Dermis microvascular lymphatic vessel endothelial cell (primary cell): Measurements from ENCODE around the gene NEIL3. TPM values are rescaled to one million over a fixed set of nuclear protein-coding genes. Genes with fewer than 3 reads are reported as not detected.

Experiments
- DNase-seq, 2 donors: peaks; one replicate each; pipeline versions ENCODE4 v3.0.0 to v3.0.0-alpha.2; 2010; ENCODE audit warnings: low read depth in 2 of 2
- total RNA-seq: library from RNA; depleted of rRNA; stranded (reverse); fragments of >200 nt; gene quantifications from 2 replicates; pipeline ENCODE4 v1.2.1, GENCODE V29; 2014

The NEIL3 gene, protein sequence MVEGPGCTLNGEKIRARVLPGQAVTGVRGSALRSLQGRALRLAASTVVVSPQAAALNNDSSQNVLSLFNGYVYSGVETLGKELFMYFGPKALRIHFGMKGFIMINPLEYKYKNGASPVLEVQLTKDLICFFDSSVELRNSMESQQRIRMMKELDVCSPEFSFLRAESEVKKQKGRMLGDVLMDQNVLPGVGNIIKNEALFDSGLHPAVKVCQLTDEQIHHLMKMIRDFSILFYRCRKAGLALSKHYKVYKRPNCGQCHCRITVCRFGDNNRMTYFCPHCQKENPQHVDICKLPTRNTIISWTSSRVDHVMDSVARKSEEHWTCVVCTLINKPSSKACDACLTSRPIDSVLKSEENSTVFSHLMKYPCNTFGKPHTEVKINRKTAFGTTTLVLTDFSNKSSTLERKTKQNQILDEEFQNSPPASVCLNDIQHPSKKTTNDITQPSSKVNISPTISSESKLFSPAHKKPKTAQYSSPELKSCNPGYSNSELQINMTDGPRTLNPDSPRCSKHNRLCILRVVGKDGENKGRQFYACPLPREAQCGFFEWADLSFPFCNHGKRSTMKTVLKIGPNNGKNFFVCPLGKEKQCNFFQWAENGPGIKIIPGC
- 2.3 and 3.9 TPM in 2 replicates for total RNA-seq

DNA sequence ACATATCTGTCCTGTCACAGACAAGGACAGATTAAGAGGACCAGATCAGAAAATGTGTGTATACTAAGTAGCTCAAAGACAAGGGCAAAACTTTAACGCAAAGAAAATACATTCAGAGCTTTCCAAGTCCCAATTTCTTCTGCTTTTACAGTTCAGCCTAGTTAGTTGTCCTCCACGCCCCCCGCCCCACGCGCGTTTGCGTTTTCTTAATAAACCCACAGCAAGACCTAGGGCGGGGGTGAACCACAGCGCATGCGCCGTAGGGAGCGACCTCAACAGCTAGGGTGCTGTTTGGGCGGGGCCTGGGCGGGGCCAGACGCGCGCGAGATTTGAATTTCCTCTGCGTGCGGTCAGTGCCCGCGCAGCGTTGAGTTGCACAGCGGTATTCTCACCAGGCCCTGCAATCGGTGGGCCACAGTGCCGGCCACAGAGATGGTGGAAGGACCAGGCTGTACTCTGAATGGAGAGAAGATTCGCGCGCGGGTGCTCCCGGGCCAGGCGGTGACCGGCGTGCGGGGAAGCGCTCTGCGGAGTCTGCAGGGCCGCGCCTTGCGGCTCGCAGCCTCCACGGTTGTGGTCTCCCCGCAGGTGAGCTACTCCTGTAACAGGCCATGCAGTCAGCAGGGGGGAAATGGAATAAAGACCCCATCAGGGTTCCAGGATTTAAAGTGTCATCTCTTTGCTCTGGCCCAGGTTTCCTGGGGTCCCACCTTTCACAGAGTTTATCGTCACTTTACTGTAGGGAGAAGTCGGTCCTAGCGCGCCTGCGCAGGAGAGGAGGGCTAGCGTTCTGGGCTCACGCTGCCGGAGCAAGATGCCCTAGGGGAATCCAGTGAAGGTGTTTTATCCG is at the start of gene NEIL3:
Gene NEIL3, plus strand, starts transcription at position 353 of the 850 bp plus-strand sequence. Its CDS starts 80 bp downstream, at position 433.
- peak; percentile 73 to 89 for DNase-seq

DNA sequence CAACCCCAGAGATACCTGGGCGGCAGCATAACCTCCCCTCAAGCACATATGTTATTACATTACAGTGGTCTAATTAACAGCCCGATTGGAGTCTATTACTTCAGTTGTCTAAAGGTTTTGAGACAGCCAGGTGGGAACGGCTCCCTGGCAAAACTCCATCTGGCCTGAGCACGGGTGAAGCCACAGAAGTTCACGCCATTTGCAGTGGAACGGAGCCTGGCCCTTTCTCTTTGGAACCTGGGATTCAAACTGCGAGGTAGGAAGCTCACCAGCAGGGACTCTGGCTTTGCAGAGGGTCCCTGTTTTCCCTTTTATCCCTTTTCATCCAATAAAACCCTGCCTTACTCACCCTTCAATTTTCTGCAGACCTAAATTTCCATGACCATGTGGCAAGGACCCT is 45.9 kb upstream of the NEIL3 start:
- DNase-seq, result no peak

DNA sequence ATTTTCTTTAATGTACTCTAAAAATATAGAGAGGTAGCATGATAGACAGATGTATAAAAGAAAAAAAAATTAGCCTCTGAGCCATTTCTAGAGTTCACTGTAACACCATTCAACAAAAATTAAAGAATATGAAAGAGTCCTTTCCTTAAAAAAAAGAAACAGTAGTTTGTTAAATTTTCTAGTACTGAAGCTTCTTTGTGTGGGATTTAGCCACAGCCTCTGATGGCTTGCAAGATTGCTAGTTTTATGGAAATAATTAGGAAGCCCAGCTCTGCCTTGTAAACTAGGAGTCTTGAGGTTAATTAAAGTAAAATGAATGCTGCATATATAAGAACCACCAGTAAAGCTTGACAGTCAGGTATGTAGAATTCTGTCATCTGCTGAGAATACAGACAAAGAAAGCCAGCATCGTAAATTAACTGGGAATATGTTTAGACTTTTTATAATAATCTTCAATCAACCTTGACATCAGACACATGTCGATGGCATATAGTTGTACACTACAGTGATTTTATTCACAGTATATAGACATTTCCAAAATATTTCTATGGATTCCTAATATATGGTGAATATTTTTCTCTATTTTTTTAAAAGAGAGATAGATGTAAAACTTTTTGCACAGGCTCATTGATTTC is 44.8 kb upstream of the NEIL3 start:
- DNase-seq, result no peak

DNA sequence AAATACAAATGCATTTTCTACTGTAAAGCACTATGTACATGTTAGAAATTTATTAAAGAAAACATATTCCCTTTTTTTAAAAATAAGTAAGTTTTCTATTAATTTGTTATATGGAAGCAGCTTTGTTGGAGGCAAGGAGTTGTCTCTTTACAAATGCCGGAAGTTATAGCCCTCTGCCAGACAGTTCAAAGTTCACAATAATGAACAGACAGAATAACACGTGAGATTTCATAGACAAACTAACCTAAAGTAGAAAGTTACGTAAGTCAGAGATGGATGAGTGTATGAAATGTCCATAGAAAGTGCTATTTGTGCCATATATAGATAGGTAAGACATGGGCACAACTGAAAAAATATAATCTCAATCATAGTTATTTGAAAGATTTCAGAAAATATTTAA is 43.9 kb upstream of the NEIL3 start:
- DNase-seq, result no peak

DNA sequence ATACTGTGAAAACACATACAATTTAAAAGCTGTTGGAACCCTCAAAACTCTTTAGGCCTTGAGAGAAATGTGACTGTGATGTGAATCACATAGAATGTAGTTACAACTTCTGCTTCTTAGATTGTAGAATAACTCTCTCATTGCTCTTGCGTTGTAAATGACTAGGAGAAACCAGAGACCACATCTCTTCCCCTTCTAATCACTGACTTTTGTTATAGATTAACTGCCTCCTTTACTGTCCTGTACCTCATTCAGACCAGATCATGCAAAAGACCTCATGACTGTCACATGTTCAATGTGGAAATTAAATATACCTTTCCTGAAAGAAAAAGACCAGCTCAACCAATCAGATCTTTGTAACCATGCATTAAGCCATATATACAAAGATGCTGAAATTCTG is 43.2 kb upstream of the NEIL3 start:
- no peak for DNase-seq

DNA sequence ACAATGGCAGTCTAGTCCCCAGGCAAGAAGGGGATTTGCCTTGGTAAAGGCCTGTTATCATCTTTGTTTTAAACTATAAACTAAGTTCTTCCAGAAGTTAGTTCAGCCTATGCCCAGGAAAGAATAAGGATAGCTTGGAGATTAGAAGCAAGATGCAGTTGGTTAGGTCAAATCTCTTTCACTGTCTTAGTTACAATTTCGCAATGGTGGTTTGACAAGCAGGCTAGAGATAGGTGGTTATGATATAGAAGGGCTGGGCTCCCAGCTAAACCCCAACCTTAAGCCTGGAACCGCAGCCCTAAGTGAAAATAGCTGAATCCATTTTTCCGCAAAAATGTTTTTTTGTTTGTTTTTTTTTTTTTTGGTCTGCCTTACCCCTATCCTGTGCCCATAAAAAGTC is 41.8 kb upstream of the NEIL3 start:
- DNase-seq, result no peak

DNA sequence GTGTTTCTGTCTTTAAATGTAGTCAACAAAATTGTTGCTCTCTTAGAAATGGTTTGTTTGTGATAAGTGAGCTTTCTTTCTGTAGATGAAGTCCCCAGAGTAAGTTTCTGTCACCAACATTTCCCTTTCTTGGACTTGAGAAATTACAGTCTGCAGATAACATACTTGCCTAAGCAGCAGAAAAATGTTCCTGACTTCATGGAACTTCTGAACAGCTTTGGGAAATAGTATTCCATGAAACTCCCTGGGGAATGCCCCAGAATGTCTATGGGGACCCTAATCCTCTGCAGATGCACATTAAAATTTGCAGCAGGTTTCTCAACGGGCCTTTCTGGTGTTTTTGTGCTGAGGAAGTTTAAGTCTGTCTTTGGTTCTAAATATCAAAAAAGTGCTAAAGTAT is 38.6 kb upstream of the NEIL3 start:
- DNase-seq, result no peak

DNA sequence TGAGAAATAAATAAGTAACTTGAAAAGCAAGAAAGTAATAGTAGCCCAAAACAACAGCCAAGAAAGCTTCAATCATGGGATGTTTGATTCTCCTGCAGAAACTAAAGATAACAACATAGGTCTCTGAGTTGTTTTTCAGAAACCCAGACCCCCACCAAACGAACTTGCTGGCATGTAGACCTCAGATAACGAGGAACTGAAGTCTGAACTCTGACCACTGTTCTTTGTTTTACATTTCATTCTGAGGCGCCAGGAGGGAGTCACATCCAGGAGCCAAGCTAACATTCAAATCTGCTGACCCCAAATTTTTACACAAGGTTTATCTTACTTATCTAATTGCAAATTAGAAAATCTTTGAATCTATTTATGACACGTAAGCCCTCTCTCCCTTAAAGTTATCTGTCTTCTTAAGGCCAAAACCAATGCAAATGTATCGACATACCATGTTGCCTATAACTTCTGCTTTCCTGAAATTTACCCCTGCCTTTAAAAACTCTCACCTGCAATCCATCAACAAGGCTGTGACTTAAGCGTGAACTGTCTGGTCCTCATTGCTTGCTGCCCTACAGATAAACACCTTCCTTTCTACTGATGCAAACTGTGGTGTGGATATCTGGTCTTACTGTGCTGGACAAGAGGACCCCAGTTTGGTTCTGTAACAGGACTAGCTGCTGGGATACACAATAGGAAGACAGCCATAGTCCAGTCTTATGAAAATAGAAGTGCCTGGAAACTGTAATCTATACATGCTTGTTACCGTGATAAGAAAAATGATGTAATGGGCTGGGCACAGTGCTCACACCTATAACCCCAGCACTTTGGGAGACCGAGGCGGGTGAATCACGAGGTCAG is 37.5 kb upstream of the NEIL3 start:
- no peak for DNase-seq

DNA sequence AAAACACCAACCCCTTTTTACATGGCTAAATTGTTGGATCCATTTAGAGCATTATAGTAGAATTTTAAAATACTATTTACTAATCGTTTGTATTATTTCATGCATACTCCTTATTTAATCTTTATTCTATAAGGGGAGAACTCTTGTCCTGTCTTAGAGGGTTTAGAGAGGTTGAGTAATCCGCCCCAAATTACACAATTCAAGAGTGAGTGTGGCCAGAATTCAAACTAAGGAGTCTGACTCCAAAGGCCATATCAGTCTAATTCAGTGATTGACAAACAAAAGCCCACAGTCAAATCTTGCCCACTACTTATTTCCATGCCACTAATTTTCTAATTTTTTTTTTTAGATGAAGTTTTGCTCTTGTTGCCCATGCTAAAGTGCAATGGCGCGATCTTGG is 33.7 kb upstream of the NEIL3 start:
- DNase-seq, result no peak

DNA sequence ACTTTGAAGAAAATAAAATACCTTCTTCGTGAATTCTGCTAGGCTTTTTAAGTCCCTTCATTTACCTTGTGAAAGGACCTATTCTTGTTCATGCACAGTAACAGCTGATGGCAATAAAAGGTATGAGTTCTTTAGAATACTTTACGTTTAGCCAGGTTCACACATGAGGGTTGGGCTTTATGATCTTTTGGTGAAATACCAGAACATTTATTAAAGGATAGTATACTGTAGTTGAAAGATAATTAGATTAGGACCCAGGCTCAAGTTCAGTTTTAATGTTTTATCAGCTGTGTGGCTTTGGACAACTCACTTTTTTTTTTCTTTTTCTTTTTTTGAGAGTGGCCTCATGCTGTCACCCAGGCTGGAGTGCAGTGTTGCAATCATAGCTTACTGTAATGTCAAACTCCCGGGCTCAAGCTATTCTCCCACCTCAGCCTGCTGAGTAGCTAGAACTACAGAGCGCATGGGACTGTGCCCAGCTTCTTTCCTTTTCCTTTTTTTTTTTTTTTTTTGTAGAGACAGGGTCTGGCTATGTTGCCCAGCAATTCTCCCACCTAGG is 28.2 kb upstream of the NEIL3 start:
- no peak for DNase-seq

DNA sequence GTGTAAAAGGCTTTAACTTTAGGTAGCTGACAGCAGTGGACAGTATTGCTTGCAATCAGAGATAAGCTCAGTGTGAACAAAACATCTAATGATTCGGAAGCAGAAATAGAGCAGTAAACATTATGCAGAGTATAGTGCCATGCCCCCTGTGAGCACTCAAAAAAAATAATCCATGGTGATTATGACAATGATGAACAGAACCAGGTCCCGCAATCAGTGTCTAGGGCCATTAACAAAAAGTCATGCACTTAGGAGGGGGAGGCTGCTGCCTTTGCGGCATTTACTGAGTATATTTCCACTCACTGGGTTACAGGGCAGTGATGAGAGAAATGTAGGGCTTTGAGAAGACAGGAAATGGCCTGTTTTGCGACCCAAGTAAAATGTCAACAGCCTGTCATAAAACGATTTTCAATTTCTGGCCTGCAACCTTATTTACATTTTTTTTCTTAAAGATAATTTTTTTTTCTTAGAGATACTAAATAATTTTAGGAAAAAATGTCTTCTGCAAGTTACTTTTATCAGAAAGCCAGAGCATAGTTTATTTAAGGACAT is 27.3 kb upstream of the NEIL3 start:
- DNase-seq, result peak in 1 of 2 donors; percentile 10

DNA sequence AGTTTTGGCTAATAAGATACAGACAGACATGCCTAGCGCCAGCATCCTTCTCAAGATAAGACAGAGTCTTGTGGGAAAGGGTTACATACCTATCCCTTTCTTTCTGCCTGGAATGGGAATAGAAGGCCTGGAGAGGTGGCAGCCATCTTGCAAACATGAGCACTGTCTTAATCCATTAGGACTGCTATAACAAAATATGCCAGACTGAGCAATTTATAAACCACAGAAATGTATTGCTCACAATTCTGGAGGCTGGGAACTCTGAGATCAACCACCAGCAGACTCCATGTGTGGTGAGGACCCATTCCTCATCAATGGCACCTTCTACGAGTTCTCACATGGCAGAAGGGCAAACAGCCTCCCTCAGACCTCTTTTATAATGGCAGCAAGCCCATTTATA is 26.5 kb upstream of the NEIL3 start:
- no peak for DNase-seq

DNA sequence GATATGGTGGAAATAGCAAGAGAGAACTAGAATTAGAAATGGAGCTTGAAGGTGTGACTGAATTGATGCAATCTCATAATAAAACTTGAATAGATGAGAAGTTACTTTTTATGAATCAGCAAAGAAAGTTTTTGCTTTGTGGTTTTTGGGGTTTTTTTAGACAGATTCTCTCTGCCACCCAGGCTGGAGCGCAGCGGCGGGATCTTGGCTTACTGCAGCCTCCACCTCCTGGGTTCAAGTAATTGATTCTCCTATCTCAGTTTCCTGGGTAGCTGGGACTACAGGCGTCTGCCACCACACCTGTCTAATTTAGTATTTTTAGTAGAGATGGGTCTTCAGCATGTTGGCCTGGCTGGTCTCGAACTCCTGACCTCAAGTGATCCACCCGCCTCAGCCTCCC is 23.7 kb upstream of the NEIL3 start:
- no peak for DNase-seq

DNA sequence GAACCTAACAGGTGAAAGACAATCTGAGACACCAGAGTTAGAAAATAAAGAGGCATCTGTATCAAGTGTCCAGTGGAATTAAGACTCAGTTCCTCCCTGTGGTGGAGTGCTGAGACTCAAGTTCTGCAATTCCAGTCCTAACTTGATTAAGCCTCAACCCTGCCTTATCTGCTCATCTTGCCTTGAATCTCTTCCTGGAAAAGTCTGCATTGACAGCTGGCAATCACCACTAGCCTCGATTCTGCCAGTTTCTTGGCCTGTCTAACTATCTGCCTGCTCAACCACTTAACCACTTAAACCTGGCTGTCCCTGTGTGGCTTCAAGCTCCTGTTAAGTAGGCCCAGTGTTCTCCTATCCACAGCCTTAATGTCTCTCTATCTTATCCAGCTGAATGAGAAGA is 22.4 kb upstream of the NEIL3 start:
- DNase-seq, result no peak

DNA sequence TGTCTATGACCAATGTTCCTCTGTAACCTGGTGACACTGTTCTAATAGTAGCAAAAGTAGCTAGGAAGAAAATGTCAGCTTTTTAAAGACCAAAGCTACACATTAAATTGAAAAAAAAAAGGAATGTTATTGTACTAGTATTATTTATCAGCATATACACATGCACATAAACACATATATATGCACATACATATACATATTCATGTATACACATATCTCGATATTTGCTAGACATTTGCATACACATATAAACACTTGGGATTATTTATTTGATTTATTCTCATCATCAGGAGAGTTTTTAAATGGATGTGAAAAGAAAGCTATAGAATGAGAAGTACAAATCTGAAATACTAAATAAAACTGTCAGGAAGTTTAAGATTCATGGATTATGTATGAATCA is 21.3 kb upstream of the NEIL3 start:
- no peak for DNase-seq

DNA sequence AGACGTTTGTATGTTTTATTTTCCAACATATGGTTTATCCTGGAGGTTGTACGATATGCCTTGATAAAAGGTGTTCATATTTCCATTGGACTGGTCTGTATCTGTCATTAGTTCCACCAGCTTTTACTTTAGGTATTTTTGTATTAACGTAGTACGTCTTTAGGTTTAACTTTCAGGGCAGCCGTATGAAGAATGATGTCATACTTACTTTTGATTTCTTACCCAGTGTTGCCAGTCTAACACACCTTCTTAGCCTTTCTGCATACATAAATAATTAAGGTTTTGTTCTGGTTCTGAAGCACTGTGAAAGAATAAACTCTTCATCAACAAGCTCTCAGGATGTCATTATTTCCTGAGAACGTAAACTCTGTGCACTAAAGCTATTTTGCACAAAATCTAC is 18.9 kb upstream of the NEIL3 start:
- DNase-seq, result no peak

DNA sequence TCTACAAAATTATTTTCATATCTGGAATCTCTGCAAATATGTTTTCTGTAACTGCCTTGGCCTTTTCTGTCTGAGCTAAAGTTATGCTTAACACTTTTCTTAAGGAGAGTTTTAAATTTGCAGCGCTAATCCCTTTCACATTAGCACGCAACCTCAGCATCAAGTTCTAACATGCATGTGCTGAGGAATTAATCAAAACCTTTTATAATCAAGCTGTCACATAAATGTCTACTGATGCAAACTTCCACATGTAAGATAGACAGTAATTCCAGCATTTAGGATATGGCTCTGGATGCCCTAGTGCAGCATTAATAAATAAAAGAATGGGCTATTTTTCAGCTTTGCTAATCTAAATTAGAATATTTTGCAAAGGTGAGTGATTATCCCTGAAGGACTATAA is 17.5 kb upstream of the NEIL3 start:
- no peak for DNase-seq

DNA sequence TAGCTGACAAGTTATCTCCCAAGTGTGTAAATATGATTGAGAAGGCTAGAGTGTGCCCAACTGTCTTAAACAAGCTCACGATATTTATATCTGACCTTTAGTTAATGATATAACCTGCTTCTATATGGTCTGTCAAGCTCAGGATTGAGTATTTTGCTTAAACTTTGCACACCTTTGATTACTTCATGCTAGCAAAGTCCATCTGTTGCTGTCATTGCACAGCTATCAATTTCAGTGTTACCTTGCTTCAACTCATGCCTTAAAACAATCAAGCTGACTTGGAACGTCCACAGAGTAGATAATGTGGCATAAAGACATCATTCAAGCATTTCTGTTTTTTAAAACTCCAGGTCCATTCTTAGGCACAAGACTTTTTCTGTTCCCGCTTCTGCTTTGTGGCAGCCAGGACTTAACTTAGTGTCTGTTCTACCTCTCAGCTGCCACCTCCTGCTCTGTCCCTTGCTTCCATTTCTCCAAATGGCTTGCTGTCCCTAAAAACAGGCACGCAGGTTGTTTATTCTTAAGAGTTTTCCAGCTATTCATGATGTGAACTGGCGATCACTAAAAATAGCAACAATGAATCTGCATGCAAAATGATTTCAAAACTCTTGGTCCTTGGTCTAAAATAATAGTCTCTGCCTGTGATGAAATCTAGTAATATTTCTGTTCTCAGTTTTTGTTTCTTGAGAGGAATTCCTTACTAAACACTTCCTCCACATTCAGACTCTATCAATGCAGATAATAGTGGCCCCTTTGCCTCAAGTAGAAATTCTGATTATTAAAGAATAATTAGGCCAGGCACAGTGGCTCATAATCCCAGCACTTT is 16.3 kb upstream of the NEIL3 start:
- no peak for DNase-seq

DNA sequence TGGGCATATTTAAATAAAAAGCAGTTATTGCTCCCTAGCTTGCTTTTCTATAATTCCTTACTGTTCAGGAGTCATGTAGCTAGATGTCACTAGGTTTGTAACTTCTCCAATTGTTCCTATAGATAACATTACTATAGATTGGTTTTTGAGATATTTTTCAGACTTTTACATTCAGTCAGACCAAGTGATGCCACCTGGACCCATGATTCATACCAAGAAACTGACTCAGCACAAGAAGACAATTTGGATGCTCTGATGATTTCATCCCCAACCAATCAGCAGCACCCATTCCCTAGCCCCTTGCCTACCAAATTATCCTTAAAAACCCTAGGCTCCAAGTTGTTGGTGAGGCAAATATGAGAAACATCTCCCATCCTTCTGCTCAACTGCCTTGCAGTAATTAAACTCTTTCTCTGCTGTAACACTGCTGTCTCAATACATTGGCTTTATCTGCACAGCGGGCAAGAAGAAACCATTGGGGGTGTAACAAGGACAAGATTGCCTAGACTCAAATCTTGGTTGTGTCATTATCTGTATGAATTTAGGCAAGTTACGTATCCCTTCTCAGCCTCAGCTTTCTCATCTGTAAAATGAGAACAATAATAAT is 11.8 kb upstream of the NEIL3 start:
- no peak for DNase-seq
